ENCODE data around the gene CPEB4. TPM values are rescaled to one million over a fixed set of nuclear protein-coding genes. Genes with fewer than 3 reads are reported as not detected.
A peak's percentile ranks its signal among the peaks of the same experiment; 100 is the strongest.

CPEB4 gene
- total and polyA plus RNA-seq, 4 donors = 14.3 to 113 (median 32.1) TPM

GRCh38 chr5:173872957-173873305 lies 15.2 kb upstream of the CPEB4 start:
- no peak for DNase-seq (ENCODE audit: low spot score)
- TF ChIP-seq ZBTB33 (IDR thresholded peaks at IDR 0.05) (no peak), CTCF (IDR thresholded peaks at IDR 0.05; ENCODE audit: low read depth, low read length, missing input control) (no peak), YY1 (IDR thresholded peaks at IDR 0.05) (no peak)
- WGBS = 88% methylated on average over 9 of the region's 9 CpGs
- Histone ChIP-seq H3K4me3 (ENCODE audit: low read depth in 1 of 3, low read length in 3 of 3) (no peak overlapping the region), H3K36me3 (ENCODE audit: control insufficient read depth in 4 of 4, insufficient read depth in 3 of 4, low read depth in 1 of 4, low read length in 3 of 4) (no peaks in the 10 kb centered on the region), H3K27ac (ENCODE audit: low read depth in 1 of 2, low read length in 2 of 2) (no peak overlapping the region), H3K9ac (ENCODE audit: low read depth in 1 of 2, low read length in 2 of 2) (no peak overlapping the region), H3K27me3 (ENCODE audit: control insufficient read depth in 4 of 4, insufficient read depth in 4 of 4, low read length in 3 of 4) (no peaks in the 10 kb centered on the region), H3K4me1 (ENCODE audit: control insufficient read depth in 4 of 4, insufficient read depth in 4 of 4, low read length in 3 of 4) (peaks cover 0 to 7% (median 3%) of the 10 kb centered on the region in 4 donors), H3K9me3 (ENCODE audit: control insufficient read depth in 4 of 4, low read length in 3 of 4) (no peaks in the 10 kb centered on the region)

- TF ChIP-seq SP1 (IDR thresholded peaks at IDR 0.05) = no peak
- no peak for TF ChIP-seq NR2F2 (IDR thresholded peaks at IDR 0.05)
- TF ChIP-seq GABPA (IDR thresholded peaks at IDR 0.05 in 1 of 2, conservative IDR thresholded peaks at IDR 0.05 in 1 of 2) = no peak
- TF ChIP-seq CTCF (IDR thresholded peaks at IDR 0.05; ENCODE audit: low read depth, low read length, missing input control) = no peak
- TF ChIP-seq ATF3 (IDR thresholded peaks at IDR 0.05) = no peak
- no peak for TF ChIP-seq FOXA2 (IDR thresholded peaks at IDR 0.05)
- TF ChIP-seq FOXA1 (IDR thresholded peaks at IDR 0.05) = no peak
- TF ChIP-seq HNF4A (conservative IDR thresholded peaks at IDR 0.05) = peak; percentile 28 to 29
- TF ChIP-seq RXRA (IDR thresholded peaks at IDR 0.05) = no peak
- 73% methylated on average over 4 of the region's 4 CpGs for WGBS
- H3K27ac ChIP-seq (ENCODE audit: low read depth in 1 of 2, low read length in 2 of 2) = no peak overlapping the region
Observed at GRCh38 chr5:173873306-173873922, 14.7 kb upstream of the CPEB4 start.

GRCh38 chr5:173875189-173875588 lies 13.0 kb upstream of the CPEB4 start:
- no peak overlapping the region for H3K9ac ChIP-seq (ENCODE audit: low read depth in 1 of 2, low read length in 2 of 2)

More at GRCh38 chr5:173873306-173873922, 14.7 kb upstream of the CPEB4 start:
- peaks cover under 1 to 7% (median 5%) of the 10 kb centered on the region in 4 donors for H3K4me1 ChIP-seq (ENCODE audit: control insufficient read depth in 4 of 4, insufficient read depth in 4 of 4, low read length in 3 of 4)
- H3K9me3 ChIP-seq (ENCODE audit: control insufficient read depth in 4 of 4, low read length in 3 of 4) = no peaks in the 10 kb centered on the region
- H3K36me3 ChIP-seq (ENCODE audit: control insufficient read depth in 4 of 4, insufficient read depth in 3 of 4, low read depth in 1 of 4, low read length in 3 of 4) = no peaks in the 10 kb centered on the region
- DNase-seq (ENCODE audit: low spot score) = no peak
- no peaks in the 10 kb centered on the region for H3K27me3 ChIP-seq (ENCODE audit: control insufficient read depth in 4 of 4, insufficient read depth in 4 of 4, low read length in 3 of 4)
- no peak overlapping the region for H3K4me3 ChIP-seq (ENCODE audit: low read depth in 1 of 3, low read length in 3 of 3)
- H3K9ac ChIP-seq (ENCODE audit: low read depth in 1 of 2, low read length in 2 of 2) = no peak overlapping the region

More at GRCh38 chr5:173875189-173875588, 13.0 kb upstream of the CPEB4 start:
- no peak for DNase-seq (ENCODE audit: low spot score)
- H3K27ac ChIP-seq (ENCODE audit: low read depth in 1 of 2, low read length in 2 of 2) = no peak overlapping the region
- H3K36me3 ChIP-seq (ENCODE audit: control insufficient read depth in 4 of 4, insufficient read depth in 3 of 4, low read depth in 1 of 4, low read length in 3 of 4) = no peaks in the 10 kb centered on the region
- no peaks in the 10 kb centered on the region for H3K9me3 ChIP-seq (ENCODE audit: control insufficient read depth in 4 of 4, low read length in 3 of 4)
- H3K4me1 ChIP-seq (ENCODE audit: control insufficient read depth in 4 of 4, insufficient read depth in 4 of 4, low read length in 3 of 4) = peaks cover 4 to 17% (median 11%) of the 10 kb centered on the region in 4 donors
- no peaks in the 10 kb centered on the region for H3K27me3 ChIP-seq (ENCODE audit: control insufficient read depth in 4 of 4, insufficient read depth in 4 of 4, low read length in 3 of 4)
- TF ChIP-seq ATF3 (IDR thresholded peaks at IDR 0.05) (no peak), FOXA1 (IDR thresholded peaks at IDR 0.05) (no peak), YY1 (IDR thresholded peaks at IDR 0.05) (no peak), NR2F2 (IDR thresholded peaks at IDR 0.05) (no peak), EGR1 (IDR thresholded peaks at IDR 0.05; ENCODE audit: low read depth in 2 of 2) (no peak), JUND (IDR thresholded peaks at IDR 0.05) (no peak), GABPA (IDR thresholded peaks at IDR 0.05 in 1 of 2, conservative IDR thresholded peaks at IDR 0.05 in 1 of 2) (no peak), REST (IDR thresholded peaks at IDR 0.05) (no peak), HNF4G (IDR thresholded peaks at IDR 0.05) (no peak), RAD21 (IDR thresholded peaks at IDR 0.05) (no peak), SP1 (IDR thresholded peaks at IDR 0.05) (no peak)
- WGBS = 93% methylated on average over 1 of the region's 1 CpG
- no peak overlapping the region for H3K4me3 ChIP-seq (ENCODE audit: low read depth in 1 of 3, low read length in 3 of 3)
